NCI-H460 (cell line): ENCODE data around the gene ATP13A2. TPM values are rescaled to one million over a fixed set of nuclear protein-coding genes. Genes with fewer than 3 reads are reported as not detected.

Experiments used
- DNase-seq: peaks from one replicate; pipeline ENCODE4 v3.0.0-alpha.2; 2016; ENCODE audit warnings: low read depth; ENCODE audit errors: extremely low read depth
- polyA plus RNA-seq: library from polyadenylated mRNA; depleted of rRNA; stranded (reverse); fragments of >200 nt; gene quantifications from 2 replicates; pipeline ENCODE4 v1.2.3, GENCODE V29; 2014; cell fraction: nucleus; rRNA removed
- total RNA-seq: library from RNA; depleted of rRNA; stranded (reverse); fragments of >200 nt; shearing (Covaris generic); gene quantifications from 2 replicates; pipeline ENCODE4 v1.2.3, GENCODE V29; 2014; rRNA removed

The ATP13A2 gene
- total RNA-seq, result 23.2 and 30.9 TPM in 2 replicates
- polyA plus RNA-seq, result 20.0 and 25.5 TPM in 2 replicates

- peak; percentile 60 for DNase-seq
Measured at GRCh38 chr1:17011439-17012307, at the start of gene ATP13A2. Gene ATP13A2 (minus strand): TSS chr1:17011928. CDS start chr1:17011738, 190 bp downstream.

GRCh38 chr1:17061486-17061885 lies 49.8 kb upstream of the ATP13A2 start:
- no peak for DNase-seq

- no peak for DNase-seq
Measured at GRCh38 chr1:17060306-17060749, 48.6 kb upstream of the ATP13A2 start.

GRCh38 chr1:17059391-17060305 lies 47.9 kb upstream of the ATP13A2 start:
- peak; percentile 56 for DNase-seq

GRCh38 chr1:17056551-17056950 lies 44.8 kb upstream of the ATP13A2 start:
- no peak for DNase-seq

- DNase-seq, result no peak
Measured at GRCh38 chr1:17055801-17056200, 44.1 kb upstream of the ATP13A2 start.

- peak; percentile 97 for DNase-seq
Measured at GRCh38 chr1:17053685-17054410, 42.1 kb upstream of the ATP13A2 start, which contains the start of gene SDHB. Gene SDHB (minus strand): TSS chr1:17054032. CDS start chr1:17054019, 13 bp downstream.

- DNase-seq, result no peak
Measured at GRCh38 chr1:17053086-17053684, 41.5 kb upstream of the ATP13A2 start.

GRCh38 chr1:17052641-17053040 lies 40.9 kb upstream of the ATP13A2 start:
- no peak for DNase-seq

GRCh38 chr1:17052038-17052437 lies 40.3 kb upstream of the ATP13A2 start:
- DNase-seq, result no peak

GRCh38 chr1:17047924-17048323 lies 36.2 kb upstream of the ATP13A2 start:
- no peak for DNase-seq

GRCh38 chr1:17046334-17046657 lies 34.6 kb upstream of the ATP13A2 start:
- no peak for DNase-seq

- peak; percentile 36 for DNase-seq
Measured at GRCh38 chr1:17045634-17046333, 34.1 kb upstream of the ATP13A2 start.

GRCh38 chr1:17045150-17045549 lies 33.4 kb upstream of the ATP13A2 start:
- no peak for DNase-seq

- no peak for DNase-seq
Measured at GRCh38 chr1:17043676-17044075, 31.9 kb upstream of the ATP13A2 start.

GRCh38 chr1:17040135-17040534 lies 28.4 kb upstream of the ATP13A2 start:
- DNase-seq, result no peak

GRCh38 chr1:17039522-17039921 lies 27.8 kb upstream of the ATP13A2 start:
- no peak for DNase-seq

GRCh38 chr1:17033481-17033880 lies 21.8 kb upstream of the ATP13A2 start:
- no peak for DNase-seq

- no peak for DNase-seq
Measured at GRCh38 chr1:17032741-17033140, 21.0 kb upstream of the ATP13A2 start.

GRCh38 chr1:17031436-17031835 lies 19.7 kb upstream of the ATP13A2 start:
- no peak for DNase-seq
